ENCODE data around the gene RMND1.

The RMND1 gene

GRCh38 chr6:151448623-151449022, 3.3 kb downstream of the RMND1 start:
- DNase-seq (ENCODE audit: low read depth): peak; percentile 16
- TF ChIP-seq MAX (IDR thresholded peaks at IDR 0.05; ENCODE audit: low read depth, low read length) (no peak), POLR2A (IDR thresholded peaks at IDR 0.05; ENCODE audit: extremely low read depth, insufficient read length) (no peak), CTCF (IDR thresholded peaks at IDR 0.05; ENCODE audit: low read depth, low read length) (no peak), MYC (IDR thresholded peaks at IDR 0.05; ENCODE audit: low read depth, low read length) (no peak)
- H3K4me3 ChIP-seq (ENCODE audit: low read depth, low read length): no peak overlapping the region

GRCh38 chr6:151447237-151447636, 4.7 kb downstream of the RMND1 start:
- TF ChIP-seq POLR2A (IDR thresholded peaks at IDR 0.05; ENCODE audit: extremely low read depth, insufficient read length) (no peak), CTCF (IDR thresholded peaks at IDR 0.05; ENCODE audit: low read depth, low read length) (no peak), MYC (IDR thresholded peaks at IDR 0.05; ENCODE audit: low read depth, low read length) (no peak), MAX (IDR thresholded peaks at IDR 0.05; ENCODE audit: low read depth, low read length) (no peak)
- H3K4me3 ChIP-seq (ENCODE audit: low read depth, low read length): no peak overlapping the region
- no peak for DNase-seq (ENCODE audit: low read depth)

- no peak for DNase-seq (ENCODE audit: low read depth)
- TF ChIP-seq POLR2A (IDR thresholded peaks at IDR 0.05; ENCODE audit: extremely low read depth, insufficient read length) (no peak), MYC (IDR thresholded peaks at IDR 0.05; ENCODE audit: low read depth, low read length) (no peak), CTCF (IDR thresholded peaks at IDR 0.05; ENCODE audit: low read depth, low read length) (no peak), MAX (IDR thresholded peaks at IDR 0.05; ENCODE audit: low read depth, low read length) (no peak)
These were observed 6.4 kb downstream of the RMND1 start for GRCh38 chr6:151445482-151445881.

GRCh38 chr6:151443911-151444621, 7.9 kb downstream of the RMND1 start:
- H3K4me3 ChIP-seq (ENCODE audit: low read depth, low read length): no peak overlapping the region
- DNase-seq (ENCODE audit: low read depth): no peak
- TF ChIP-seq CTCF (IDR thresholded peaks at IDR 0.05; ENCODE audit: low read depth, low read length) (no peak), POLR2A (IDR thresholded peaks at IDR 0.05; ENCODE audit: extremely low read depth, insufficient read length) (no peak), MAX (IDR thresholded peaks at IDR 0.05; ENCODE audit: low read depth, low read length) (no peak), MYC (IDR thresholded peaks at IDR 0.05; ENCODE audit: low read depth, low read length) (no peak)

More at GRCh38 chr6:151445482-151445881, 6.4 kb downstream of the RMND1 start:
- no peak overlapping the region for H3K4me3 ChIP-seq (ENCODE audit: low read depth, low read length)

GRCh38 chr6:151443454-151443853, 8.5 kb downstream of the RMND1 start:
- TF ChIP-seq POLR2A (IDR thresholded peaks at IDR 0.05; ENCODE audit: extremely low read depth, insufficient read length): no peak
- no peak for TF ChIP-seq CTCF (IDR thresholded peaks at IDR 0.05; ENCODE audit: low read depth, low read length)
- no peak for TF ChIP-seq MYC (IDR thresholded peaks at IDR 0.05; ENCODE audit: low read depth, low read length)
- no peak for TF ChIP-seq MAX (IDR thresholded peaks at IDR 0.05; ENCODE audit: low read depth, low read length)
- no peak overlapping the region for H3K4me3 ChIP-seq (ENCODE audit: low read depth, low read length)
- no peak for DNase-seq (ENCODE audit: low read depth)
